GM12801 (cell line): ENCODE data around the gene LRIG1.

Experiments used
- TF ChIP-seq, protein P1 (sequence below): IDR thresholded peaks from one replicate; pipeline ENCODE4 v1.5.1; 2011; ENCODE audit warnings: control low read depth; ENCODE audit not compliant: insufficient read length; ENCODE audit errors: extremely low read depth

The LRIG1 gene

DNA sequence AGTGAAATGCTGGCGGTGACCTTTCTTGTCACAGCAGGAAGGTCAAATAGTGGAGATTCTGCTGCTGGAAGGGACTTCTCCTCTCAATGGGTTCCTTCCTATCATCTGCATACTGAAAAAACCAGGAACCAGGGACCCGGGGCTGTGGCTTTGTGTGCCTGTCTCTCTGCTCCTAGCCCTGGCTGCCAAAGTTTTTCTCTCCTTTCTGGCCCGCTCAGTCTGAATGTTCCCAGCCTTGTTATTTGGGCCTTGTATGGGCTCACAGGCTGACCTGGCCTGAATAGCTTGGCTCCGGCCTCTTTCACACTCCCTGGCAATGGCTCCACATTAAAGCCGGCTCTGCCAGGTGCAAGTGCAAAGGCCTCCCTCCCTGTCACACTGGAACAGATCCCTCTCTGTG lies 94.7 kb downstream of the LRIG1 start:
- TF ChIP-seq, protein P1, sequence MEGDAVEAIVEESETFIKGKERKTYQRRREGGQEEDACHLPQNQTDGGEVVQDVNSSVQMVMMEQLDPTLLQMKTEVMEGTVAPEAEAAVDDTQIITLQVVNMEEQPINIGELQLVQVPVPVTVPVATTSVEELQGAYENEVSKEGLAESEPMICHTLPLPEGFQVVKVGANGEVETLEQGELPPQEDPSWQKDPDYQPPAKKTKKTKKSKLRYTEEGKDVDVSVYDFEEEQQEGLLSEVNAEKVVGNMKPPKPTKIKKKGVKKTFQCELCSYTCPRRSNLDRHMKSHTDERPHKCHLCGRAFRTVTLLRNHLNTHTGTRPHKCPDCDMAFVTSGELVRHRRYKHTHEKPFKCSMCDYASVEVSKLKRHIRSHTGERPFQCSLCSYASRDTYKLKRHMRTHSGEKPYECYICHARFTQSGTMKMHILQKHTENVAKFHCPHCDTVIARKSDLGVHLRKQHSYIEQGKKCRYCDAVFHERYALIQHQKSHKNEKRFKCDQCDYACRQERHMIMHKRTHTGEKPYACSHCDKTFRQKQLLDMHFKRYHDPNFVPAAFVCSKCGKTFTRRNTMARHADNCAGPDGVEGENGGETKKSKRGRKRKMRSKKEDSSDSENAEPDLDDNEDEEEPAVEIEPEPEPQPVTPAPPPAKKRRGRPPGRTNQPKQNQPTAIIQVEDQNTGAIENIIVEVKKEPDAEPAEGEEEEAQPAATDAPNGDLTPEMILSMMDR, result no peak

DNA sequence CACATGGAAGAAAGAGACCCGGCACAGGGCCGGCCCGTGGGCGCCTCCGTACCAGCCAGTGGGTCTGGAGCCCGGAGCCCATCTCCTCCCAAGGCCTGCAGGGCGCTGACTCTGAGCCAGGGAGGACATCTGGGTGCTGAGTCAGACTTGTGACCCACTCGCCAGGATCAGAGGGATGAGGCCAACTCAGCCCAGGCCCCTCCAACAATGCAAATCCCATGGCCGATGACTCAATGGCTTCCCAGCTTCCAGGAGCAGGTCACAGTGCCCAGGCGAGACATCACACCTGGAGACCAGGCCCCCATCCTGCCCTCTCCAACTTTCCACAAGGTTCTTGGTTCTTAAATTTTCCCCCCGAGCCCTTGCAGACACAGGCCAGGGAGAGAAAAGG lies 95.1 kb downstream of the LRIG1 start:
- TF ChIP-seq, protein P1, result no peak

DNA sequence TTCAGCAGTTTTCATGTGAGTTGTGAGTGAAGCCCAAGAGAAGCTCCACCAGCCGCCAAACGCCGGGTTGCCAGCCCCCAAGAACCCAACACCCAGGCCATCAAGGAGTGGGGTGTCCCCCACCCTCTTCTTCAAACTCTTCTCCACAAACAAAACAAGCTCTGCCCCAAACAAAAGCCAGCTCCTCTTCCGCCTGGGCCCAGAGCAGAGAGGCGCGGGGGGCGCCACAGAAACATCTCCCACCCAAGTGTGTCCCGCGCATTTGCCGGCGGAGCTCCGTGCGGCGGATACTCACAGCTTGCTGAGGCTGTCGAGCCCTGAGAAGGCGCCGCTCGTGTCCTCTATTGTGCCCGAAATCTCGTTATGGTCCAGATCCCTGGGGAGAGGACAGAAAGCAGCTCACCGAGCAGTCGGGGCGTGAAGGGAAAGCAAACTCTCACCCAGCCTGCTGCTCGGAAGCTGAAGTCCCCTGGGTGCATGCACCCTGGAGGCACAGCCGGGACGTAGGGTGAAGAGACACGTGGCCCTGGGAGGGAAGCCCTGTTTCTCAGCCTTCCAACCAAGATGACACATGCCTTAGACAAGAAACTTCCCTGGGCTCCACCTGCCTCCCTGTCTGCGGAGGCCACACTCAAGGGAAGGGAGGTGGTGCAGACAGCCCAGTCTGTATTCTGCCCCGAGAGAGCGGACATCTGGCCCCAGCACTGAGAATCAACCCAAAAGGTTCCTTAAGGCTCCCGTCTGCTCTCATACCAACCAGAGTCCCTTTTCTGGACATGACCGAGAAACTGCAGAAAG lies 95.7 kb downstream of the LRIG1 start:
- TF ChIP-seq, protein P1, result no peak

DNA sequence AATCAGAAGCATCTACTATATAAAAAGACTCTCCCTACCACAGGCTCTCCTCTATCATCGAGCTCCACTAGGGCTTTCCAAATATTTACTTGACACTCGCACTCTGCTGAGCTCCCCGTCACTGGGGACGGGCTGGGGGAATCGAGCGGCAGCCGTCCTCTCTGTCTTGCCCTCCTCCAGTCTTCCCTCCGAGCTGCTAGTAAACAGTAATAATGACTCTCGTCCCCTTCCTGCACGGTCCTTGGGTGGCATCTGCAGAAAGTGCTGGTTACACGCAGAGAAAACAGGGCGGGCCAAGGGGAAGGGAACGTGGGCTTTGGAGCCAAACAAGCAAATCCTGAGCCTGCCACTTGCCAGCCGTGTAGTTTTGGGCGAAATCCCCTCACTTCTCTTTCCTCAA lies 96.6 kb downstream of the LRIG1 start:
- TF ChIP-seq, protein P1, result no peak

DNA sequence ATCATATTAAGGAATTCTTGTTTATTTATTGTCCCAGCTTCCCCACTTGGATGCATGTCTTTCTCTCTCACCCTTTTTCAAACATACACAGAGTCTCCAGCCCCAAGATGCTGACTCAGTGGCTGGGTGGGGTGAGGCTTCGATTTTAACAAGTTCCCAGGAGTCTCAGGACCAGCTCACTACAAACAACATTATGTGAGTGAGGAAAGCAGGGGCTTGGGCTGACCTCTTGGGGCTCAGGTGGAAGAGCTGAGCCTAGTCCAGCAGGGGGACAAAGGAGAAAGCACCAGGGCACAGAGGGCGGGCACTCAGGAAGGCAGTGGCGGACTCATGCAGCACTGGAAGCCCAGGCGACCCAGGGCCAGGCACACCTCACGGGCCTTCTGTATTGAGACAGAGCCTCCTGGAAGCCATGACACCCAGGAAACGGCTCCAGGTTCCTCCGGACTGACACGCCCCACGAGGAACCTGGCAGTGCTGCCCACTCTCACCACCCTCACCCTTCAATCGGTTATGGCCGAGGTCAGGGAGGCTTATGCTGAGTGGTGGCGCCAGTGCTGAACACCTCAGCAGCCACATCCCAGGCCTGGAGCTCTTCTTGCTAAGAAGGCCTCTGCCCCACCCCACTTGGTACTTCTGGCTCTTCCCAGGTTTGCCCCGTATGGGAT lies 97.4 kb downstream of the LRIG1 start:
- TF ChIP-seq, protein P1, result no peak

DNA sequence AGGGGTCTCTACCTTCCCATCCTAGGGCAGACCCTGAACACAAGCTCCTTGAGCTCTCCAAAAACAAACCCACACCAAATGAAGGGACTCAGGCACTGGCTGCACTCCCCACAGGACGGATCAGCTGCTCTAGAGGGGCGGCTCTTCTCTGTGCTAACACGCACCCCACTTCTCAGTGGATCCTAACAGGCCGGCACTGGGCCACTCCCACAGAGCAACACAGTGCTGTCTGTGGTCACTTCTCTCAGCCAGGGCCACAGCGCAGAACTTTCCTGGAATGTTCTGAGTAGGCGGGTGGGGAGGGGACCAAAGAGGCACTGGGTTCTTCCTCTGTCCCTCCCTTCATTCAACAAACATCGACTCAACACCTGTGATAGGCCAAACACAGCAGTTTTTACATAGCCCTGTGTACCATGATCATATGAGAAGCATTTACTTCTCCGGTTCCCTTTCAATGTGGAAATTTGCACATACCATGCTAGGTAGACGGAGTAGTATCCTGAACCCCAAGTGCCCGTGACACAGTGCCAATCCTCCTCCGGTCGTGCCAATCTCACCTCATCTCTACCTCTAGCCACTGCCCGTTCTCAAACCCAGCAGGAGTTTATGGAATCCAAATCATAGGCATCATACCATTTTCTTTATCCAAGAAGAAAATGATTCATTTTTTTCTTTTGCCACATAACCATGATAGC lies 98.1 kb downstream of the LRIG1 start:
- TF ChIP-seq, protein P1, result no peak
